Mammary epithelial cell (primary cell): ENCODE data around the gene CLDN4.

ENCODE experiments used
- EZH2 ChIP-seq: IDR thresholded peaks from 2 replicates; pipeline ENCODE4 v1.6.1; 2012; ENCODE audit warnings: low read length, inconsistent platforms, borderline replicate concordance
- TF ChIP-seq, protein P1 (sequence below), 2 donors: IDR thresholded peaks in 1 of 2; conservative IDR thresholded peaks in 1 of 2; 2 replicates each; pipeline ENCODE4 v1.5.1; 2011 to 2012; ENCODE audit warnings: inconsistent platforms in 2 of 2, low read length in 2 of 2, mild to moderate bottlenecking in 2 of 2, control low read depth in 1 of 2, low read depth in 1 of 2; ENCODE audit not compliant: insufficient read depth in 1 of 2; ENCODE audit errors: extremely low read depth in 1 of 2

DNA sequence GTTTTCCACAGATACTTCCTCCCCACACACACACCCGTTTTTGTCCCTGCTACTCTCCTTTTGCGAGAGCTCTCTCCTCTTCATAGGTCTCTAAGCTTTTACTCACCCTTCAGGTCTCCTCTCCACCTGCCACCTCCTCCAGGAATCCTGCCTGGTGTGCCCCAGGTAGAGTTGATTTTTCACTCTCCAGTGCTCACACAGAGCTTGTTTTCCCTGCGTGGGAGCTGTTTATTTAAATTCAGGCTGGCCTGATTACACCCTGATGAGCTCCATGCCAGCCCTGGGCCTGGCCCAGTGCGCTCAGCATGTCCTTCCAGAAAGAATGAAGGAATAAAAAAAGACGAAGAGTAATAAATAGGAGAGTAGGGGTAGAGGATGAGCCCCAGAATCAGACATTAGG lies 7.5 kb upstream of the CLDN4 start:
- TF ChIP-seq, protein P1, sequence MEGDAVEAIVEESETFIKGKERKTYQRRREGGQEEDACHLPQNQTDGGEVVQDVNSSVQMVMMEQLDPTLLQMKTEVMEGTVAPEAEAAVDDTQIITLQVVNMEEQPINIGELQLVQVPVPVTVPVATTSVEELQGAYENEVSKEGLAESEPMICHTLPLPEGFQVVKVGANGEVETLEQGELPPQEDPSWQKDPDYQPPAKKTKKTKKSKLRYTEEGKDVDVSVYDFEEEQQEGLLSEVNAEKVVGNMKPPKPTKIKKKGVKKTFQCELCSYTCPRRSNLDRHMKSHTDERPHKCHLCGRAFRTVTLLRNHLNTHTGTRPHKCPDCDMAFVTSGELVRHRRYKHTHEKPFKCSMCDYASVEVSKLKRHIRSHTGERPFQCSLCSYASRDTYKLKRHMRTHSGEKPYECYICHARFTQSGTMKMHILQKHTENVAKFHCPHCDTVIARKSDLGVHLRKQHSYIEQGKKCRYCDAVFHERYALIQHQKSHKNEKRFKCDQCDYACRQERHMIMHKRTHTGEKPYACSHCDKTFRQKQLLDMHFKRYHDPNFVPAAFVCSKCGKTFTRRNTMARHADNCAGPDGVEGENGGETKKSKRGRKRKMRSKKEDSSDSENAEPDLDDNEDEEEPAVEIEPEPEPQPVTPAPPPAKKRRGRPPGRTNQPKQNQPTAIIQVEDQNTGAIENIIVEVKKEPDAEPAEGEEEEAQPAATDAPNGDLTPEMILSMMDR (conservative IDR thresholded peaks at IDR 0.05 in 1 of 2, IDR thresholded peaks at IDR 0.05 in 1 of 2; ENCODE audit: extremely low read depth in 1 of 2, insufficient read depth in 1 of 2, low read depth in 1 of 2, low read length in 2 of 2), result no peak
- TF ChIP-seq EZH2, result no peak
